ENCODE data around the gene LAMA1.
A peak's percentile ranks its signal among the peaks of the same experiment; 100 is the strongest.

LAMA1 gene

GRCh38 chr18:7117390-7118355, at the start of gene LAMA1:
Gene LAMA1 (minus strand): TSS chr18:7117797. CDS start chr18:7117720, 77 bp downstream.
- Histone ChIP-seq H3K27me3 (ENCODE audit: insufficient read depth, low read length, poor library complexity) (no peaks in the 10 kb centered on the region), H3K4me1 (ENCODE audit: insufficient read depth, low read length) (no peaks in the 10 kb centered on the region), H3K36me3 (ENCODE audit: insufficient read depth, low read length) (no peaks in the 10 kb centered on the region), H3K9me3 (ENCODE audit: insufficient read depth, low read length, severe bottlenecking) (peaks cover 3% of the 10 kb centered on the region), H4K20me1 (ENCODE audit: insufficient read depth, low read length) (no peaks in the 10 kb centered on the region), H3K79me2 (ENCODE audit: insufficient read depth, low read length) (no peaks in the 10 kb centered on the region), H3K4me3 (ENCODE audit: low read depth in 1 of 2, low read length in 2 of 2) (no peak within 1 kb of the TSS), H2AFZ (ENCODE audit: low read depth, low read length) (no peak within 1 kb of the TSS), H3K9ac (ENCODE audit: low read depth, low read length) (no peak within 1 kb of the TSS), H3K27ac (ENCODE audit: low read length) (no peak within 1 kb of the TSS), H3K4me2 (ENCODE audit: insufficient read depth, low read length) (no peak within 1 kb of the TSS)
- TF ChIP-seq CTCF (IDR thresholded peaks at IDR 0.05; ENCODE audit: borderline replicate concordance, extremely low read depth, low read length, poor library complexity, severe bottlenecking) (no peak), EZH2 (IDR thresholded peaks at IDR 0.05; ENCODE audit: borderline replicate concordance, low read depth, low read length, severe bottlenecking) (no peak)
- no peak for ATAC-seq (ENCODE audit: insufficient read depth, low read depth)
- no peak for DNase-seq

GRCh38 chr18:7165846-7166393, 48.3 kb upstream of the LAMA1 start:
- no peaks in the 10 kb centered on the region for H4K20me1 ChIP-seq (ENCODE audit: insufficient read depth, low read length)
- no peak overlapping the region for H3K27ac ChIP-seq (ENCODE audit: low read length)
- H2AFZ ChIP-seq (ENCODE audit: low read depth, low read length), result no peak overlapping the region
- no peaks in the 10 kb centered on the region for H3K36me3 ChIP-seq (ENCODE audit: insufficient read depth, low read length)
- no peaks in the 10 kb centered on the region for H3K27me3 ChIP-seq (ENCODE audit: insufficient read depth, low read length, poor library complexity)
- H3K4me3 ChIP-seq (ENCODE audit: low read depth in 1 of 2, low read length in 2 of 2), result no peak overlapping the region
- DNase-seq (no peak), ATAC-seq (ENCODE audit: insufficient read depth, low read depth) (no peak)
- H3K9me3 ChIP-seq (ENCODE audit: insufficient read depth, low read length, severe bottlenecking), result no peaks in the 10 kb centered on the region
- no peaks in the 10 kb centered on the region for H3K4me1 ChIP-seq (ENCODE audit: insufficient read depth, low read length)
- no peak overlapping the region for H3K4me2 ChIP-seq (ENCODE audit: insufficient read depth, low read length)
- H3K9ac ChIP-seq (ENCODE audit: low read depth, low read length), result no peak overlapping the region
- H3K79me2 ChIP-seq (ENCODE audit: insufficient read depth, low read length), result no peaks in the 10 kb centered on the region
- TF ChIP-seq CTCF (IDR thresholded peaks at IDR 0.05; ENCODE audit: borderline replicate concordance, extremely low read depth, low read length, poor library complexity, severe bottlenecking) (no peak), EZH2 (IDR thresholded peaks at IDR 0.05; ENCODE audit: borderline replicate concordance, low read depth, low read length, severe bottlenecking) (no peak)

GRCh38 chr18:7164323-7165004, 46.9 kb upstream of the LAMA1 start:
- H3K79me2 ChIP-seq (ENCODE audit: insufficient read depth, low read length), result no peaks in the 10 kb centered on the region
- no peak overlapping the region for H3K4me3 ChIP-seq (ENCODE audit: low read depth in 1 of 2, low read length in 2 of 2)
- DNase-seq (no peak), ATAC-seq (ENCODE audit: insufficient read depth, low read depth) (no peak)
- no peak overlapping the region for H3K9ac ChIP-seq (ENCODE audit: low read depth, low read length)
- no peak overlapping the region for H3K4me2 ChIP-seq (ENCODE audit: insufficient read depth, low read length)
- no peaks in the 10 kb centered on the region for H3K36me3 ChIP-seq (ENCODE audit: insufficient read depth, low read length)
- no peak overlapping the region for H2AFZ ChIP-seq (ENCODE audit: low read depth, low read length)
- H4K20me1 ChIP-seq (ENCODE audit: insufficient read depth, low read length), result no peaks in the 10 kb centered on the region
- H3K4me1 ChIP-seq (ENCODE audit: insufficient read depth, low read length), result no peaks in the 10 kb centered on the region
- TF ChIP-seq CTCF (IDR thresholded peaks at IDR 0.05; ENCODE audit: borderline replicate concordance, extremely low read depth, low read length, poor library complexity, severe bottlenecking) (peak; percentile 31), EZH2 (IDR thresholded peaks at IDR 0.05; ENCODE audit: borderline replicate concordance, low read depth, low read length, severe bottlenecking) (no peak)
- H3K9me3 ChIP-seq (ENCODE audit: insufficient read depth, low read length, severe bottlenecking), result no peaks in the 10 kb centered on the region
- no peak overlapping the region for H3K27ac ChIP-seq (ENCODE audit: low read length)
- no peaks in the 10 kb centered on the region for H3K27me3 ChIP-seq (ENCODE audit: insufficient read depth, low read length, poor library complexity)
